ENCODE results near the gene WSB1.

Gene WSB1

DNA sequence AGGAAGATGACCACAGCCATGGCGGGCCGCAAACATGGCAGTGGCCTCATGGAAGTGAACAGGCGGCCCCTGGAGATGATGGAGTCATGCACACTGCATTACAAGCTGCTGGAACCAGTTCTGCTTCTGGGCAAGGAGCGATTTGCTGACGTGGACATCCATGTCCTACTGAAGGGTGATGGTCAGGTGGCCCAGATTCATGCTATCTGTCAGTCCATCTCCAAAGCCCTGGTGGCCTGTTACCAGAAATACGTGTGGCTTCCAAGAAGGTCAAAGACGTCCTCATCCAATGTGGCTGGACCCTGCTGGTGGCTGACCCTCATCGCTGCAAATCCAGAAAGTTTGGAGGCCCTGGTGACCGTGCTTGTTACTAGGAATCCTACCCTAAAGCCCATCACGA lies 13.4 kb upstream of the WSB1 start:
- no peak for DNase-seq

DNA sequence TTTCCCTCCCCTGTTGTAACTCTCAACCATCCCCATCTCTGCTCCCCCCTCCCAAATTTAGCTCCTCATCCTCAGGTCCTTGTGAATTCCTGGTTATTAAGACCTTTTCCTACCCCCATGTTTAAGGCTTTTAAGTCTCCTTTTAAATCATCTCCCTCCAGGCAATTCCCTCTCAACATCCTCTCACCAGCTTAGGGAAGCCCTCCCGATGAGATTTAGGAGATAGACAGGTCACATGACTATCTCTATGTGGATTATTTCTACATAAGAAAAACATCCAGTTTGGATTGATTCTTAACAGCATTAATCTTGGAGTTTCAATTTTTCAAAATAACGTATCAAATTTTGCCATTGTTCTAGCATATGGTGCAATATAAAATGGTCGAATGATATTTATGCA lies 12.5 kb upstream of the WSB1 start:
- DNase-seq: no peak

GRCh38 chr17:27282054-27282551 lies 11.8 kb upstream of the WSB1 start:
- DNase-seq: no peak

- DNase-seq: no peak
Observed at GRCh38 chr17:27283060-27283459, 10.9 kb upstream of the WSB1 start.

DNA sequence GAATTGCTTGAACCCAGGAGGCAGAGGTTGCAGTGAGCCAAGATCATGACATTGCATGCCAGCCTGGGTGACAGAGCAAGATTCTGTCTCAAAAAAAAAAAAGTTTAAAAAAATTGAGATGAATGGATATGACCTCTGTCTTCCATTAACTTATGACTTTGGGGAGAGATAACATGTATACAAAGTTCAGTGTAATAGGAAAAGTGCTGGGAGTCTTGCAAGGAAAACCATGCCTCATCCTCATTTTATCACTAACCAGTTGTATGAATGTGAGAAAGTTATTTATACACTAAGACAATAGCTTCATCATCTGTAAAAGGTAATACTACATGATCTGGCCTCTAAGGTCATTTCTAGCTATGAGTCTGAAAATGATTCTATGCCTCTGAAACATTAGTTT lies 10.2 kb upstream of the WSB1 start:
- DNase-seq: no peak

- no peak for DNase-seq
Observed at GRCh38 chr17:27284811-27285415, 9.0 kb upstream of the WSB1 start.

GRCh38 chr17:27285516-27285915 lies 8.4 kb upstream of the WSB1 start:
- no peak for DNase-seq

DNA sequence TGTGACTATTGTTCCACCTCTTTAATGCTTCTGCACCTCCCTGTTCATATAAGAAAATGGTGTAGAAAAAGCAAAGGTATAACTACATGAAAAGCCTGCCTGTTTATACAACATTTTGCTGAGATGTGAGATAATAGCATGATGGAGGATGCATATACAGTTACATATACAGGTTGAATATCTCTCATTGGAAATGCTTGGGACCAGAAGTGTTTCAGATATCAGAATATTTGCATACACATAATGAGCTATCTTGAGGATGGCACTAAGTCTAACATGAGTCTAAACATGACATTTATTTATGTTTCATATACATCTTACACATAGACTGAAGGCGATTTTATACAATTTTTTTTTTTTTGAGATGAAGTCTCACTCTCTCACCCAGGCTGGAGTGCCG lies 5.7 kb upstream of the WSB1 start:
- no peak for DNase-seq

GRCh38 chr17:27289856-27290255 lies 4.1 kb upstream of the WSB1 start:
- DNase-seq: no peak

- DNase-seq: peak; percentile 84
Observed at GRCh38 chr17:27290916-27291598, 2.9 kb upstream of the WSB1 start.

GRCh38 chr17:27293359-27293897 lies 486 bp upstream of the WSB1 start:
- DNase-seq: no peak

- peak; percentile 39 for DNase-seq
Observed at GRCh38 chr17:27294689-27295630, 1.0 kb downstream of the WSB1 start.

DNA sequence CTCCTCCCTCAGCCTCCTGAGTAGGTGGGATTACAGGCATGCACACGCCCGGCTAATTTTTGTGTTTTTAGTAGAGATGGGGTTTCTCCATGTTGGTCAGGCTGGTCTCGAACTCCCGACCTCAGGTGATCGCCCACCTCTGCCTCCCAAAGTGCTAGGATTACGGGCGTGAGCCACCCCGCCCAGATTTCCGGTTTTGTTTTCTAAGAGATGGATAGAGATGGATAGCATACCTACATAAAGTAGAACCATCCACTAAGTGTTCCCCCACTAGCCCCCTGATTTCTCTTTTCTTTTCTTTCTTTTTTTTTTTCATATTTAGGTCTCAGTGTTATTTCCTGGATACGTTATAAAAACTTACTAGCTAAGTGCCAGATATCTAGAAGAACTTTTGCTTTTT lies 2.0 kb downstream of the WSB1 start:
- no peak for DNase-seq

DNA sequence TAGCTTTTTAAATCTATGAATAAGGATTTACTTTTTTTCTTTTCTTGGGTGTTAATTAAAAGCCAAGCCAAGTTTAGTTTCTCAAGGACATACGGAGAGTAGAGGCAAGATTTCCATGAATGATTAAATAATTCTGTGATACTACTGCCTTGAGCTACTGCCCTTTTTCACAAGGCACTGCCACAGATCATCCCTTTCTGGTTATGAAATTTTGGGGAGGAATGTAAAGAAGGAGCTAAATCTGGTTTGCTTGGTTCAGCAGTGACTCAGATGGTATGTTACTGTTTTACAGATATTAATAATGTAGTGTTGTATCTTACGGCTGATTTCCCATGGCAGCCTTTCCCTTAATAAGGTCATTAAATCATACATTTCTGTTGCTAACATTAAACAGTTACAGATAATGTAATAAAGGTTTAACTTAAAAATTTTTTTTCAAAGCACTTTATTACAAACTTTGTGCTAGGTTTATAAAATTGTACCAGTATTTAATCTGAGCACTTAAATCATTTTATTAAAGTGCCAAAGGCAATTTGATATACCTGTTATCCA lies 2.6 kb downstream of the WSB1 start:
- no peak for DNase-seq

- no peak for DNase-seq
Observed at GRCh38 chr17:27299384-27300049, 5.6 kb downstream of the WSB1 start.

GRCh38 chr17:27303734-27304133 lies 9.8 kb downstream of the WSB1 start:
- DNase-seq: no peak

DNA sequence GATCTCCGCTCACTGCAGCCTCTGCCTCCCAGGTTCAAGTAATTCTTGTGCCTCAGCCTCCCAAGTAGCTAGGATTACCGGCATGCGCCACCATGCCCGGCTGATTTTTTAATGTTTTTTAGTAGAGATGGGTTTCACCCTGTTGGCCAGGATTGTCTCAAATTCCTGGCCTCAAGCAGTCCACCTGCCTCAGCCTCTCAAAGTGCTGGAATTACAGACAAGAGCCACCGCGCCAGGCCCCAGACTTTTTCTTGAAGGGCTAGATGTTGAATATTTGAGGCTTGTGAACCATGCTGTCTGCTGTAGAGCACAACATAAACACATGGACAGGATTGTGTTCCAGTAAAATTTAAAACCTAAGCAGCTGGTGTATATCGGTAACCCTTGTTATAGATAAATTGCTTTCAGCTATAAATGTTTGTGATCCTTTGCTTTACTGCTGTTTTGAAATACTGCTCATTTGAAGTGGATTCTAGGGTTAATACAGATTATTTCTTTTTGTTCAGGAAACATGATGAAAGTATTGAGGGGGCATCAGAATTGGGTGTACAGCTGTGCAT lies 12.4 kb downstream of the WSB1 start:
- no peak for DNase-seq

DNA sequence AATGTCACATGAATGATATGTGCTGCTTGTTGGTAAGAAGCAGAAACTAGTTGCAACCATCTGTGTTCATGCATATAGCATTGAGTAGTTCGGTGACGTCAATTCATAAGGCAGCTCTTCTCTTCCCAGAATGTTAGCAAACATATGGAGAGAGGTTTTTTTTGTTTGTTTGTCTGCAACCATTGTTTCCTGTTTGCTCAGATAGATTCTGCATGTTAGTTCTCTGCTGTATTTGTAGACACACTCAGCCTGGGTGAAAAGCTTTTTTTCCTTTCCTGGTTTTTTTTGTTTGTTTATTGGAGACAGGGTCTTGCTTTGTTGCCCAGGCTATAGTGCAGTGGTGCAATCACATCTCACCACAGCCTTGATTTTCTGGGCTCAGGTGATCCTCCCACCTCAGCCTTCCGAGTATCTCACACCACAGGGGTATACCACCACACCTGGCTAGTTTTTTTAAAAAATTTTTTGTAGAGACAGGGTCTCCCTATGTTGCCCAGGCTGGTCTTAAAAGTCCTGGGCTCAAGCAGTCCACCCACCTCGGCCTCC lies 16.7 kb downstream of the WSB1 start:
- DNase-seq: peak; percentile 63

DNA sequence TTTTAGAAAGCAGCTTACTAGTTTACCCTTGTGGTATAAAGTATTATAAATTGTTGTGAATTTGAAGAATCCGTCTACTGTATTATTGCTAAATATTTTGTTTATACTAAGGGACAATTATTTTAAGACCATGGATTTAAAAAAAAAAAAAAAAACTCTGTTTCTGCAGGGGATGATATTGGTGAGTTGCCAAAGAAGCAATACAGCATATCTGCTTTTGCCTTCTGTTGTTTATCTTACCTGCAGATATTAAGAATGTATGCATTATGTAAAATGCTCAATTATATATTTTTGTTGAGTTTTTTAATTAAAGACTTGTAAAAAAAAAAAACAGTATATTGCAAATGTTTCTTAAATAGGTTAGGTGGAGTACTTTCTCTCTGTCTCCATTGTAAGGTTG lies 19.4 kb downstream of the WSB1 start:
- no peak for DNase-seq

DNA sequence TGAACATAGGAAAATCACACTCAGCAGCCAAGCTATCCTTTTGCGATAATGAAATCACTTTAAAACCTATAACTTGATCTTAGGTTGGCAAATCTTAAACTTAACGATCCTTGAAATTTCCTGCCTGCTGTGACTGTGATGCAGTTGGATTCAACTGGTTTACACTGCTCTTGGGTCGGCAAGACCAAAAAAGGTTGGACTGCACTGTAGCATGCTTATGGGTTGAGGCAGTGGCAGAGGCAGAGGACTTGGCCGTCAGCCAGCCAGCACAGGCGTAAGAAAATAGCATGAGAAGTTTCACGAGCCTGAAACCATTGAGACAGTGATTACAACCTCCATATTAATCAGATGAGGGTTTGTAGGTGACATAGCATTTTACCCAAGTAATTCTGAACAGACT lies 21.4 kb downstream of the WSB1 start:
- DNase-seq: peak; percentile 56

GRCh38 chr17:27315796-27316465 lies 22.0 kb downstream of the WSB1 start:
- no peak for DNase-seq
